IMR-90 (cell line): Measurements from ENCODE around the gene LAMB3. TPM values are rescaled to one million over a fixed set of nuclear protein-coding genes. Genes with fewer than 3 reads are reported as not detected.

Experiments
- ATAC-seq: fragments of 200-7000 bp; cut with Tn5 transposase; 2 replicates; pipeline ENCODE4 v1.9.1; 2020; ENCODE audit warnings: low read depth, mild to moderate bottlenecking, moderate library complexity
- BruUV-seq: library from RNA; stranded (reverse); fragments of 400-500 nt; replicated peaks from 2 replicates; lab custom pipeline; 2021; lab: Mats Ljungman, UMichigan
- CTCF ChIA-PET: fragments of 300-600 bp; formaldehyde crosslinking; extraction: SDS; loops from one replicate; lab custom pipeline; 2021; ENCODE audit warnings: antibody characterized with exemption; lab: Yijun Ruan, JAX
- POLR2A ChIA-PET: fragments of 300-600 bp; sonication (Branson Sonifier 250); formaldehyde crosslinking; loops from one replicate; lab custom pipeline; 2022; ENCODE audit warnings: antibody characterized with exemption; ENCODE audit not compliant: unreplicated experiment; lab: Charles Lee
- DNase-seq: peaks from one replicate; pipeline ENCODE4 v3.0.0; 2013
- H2AFZ ChIP-seq: replicated peaks from 2 replicates; pipeline ENCODE3; 2013; ENCODE audit warnings: low read length, mild to moderate bottlenecking; ENCODE audit not compliant: poor library complexity
- H2AK5ac ChIP-seq: 2 replicates; pipeline ENCODE4 v1.6.1; 2013; ENCODE audit warnings: low read depth, low read length, inconsistent platforms
- H2AK9ac ChIP-seq: replicated peaks from 2 replicates; pipeline ENCODE3; 2013; ENCODE audit warnings: mild to moderate bottlenecking, low read depth, low read length, moderate library complexity; ENCODE audit not compliant: poor library complexity
- H2BK120ac ChIP-seq: 2 replicates; pipeline ENCODE4 v1.6.1; 2013; ENCODE audit warnings: low read depth, low read length, inconsistent platforms
- H2BK15ac ChIP-seq: 3 replicates; pipeline ENCODE4 v1.6.1; 2013; ENCODE audit warnings: low read depth, low read length, inconsistent platforms
- H2BK20ac ChIP-seq: 2 replicates; pipeline ENCODE4 v1.6.1; 2013; ENCODE audit warnings: low read depth, mild to moderate bottlenecking, inconsistent platforms, low read length, moderate library complexity
- H2BK5ac ChIP-seq: 2 replicates; pipeline ENCODE4 v1.6.1; 2013; ENCODE audit warnings: mild to moderate bottlenecking, low read depth, low read length, inconsistent platforms; ENCODE audit not compliant: poor library complexity, severe bottlenecking
- H3K14ac ChIP-seq: replicated peaks from 2 replicates; pipeline ENCODE4 v1.6.1; 2013; ENCODE audit warnings: low read depth, low read length, inconsistent platforms
- H3K18ac ChIP-seq: 2 replicates; pipeline ENCODE4 v1.6.1; 2013; ENCODE audit warnings: low read depth, low read length, control low read depth
- H3K23ac ChIP-seq: 2 replicates; pipeline ENCODE4 v1.6.1; 2013; ENCODE audit warnings: low read depth, low read length, inconsistent platforms
- H3K27ac ChIP-seq: 2 replicates; pipeline ENCODE4 v1.5.1; 2013; ENCODE audit warnings: mild to moderate bottlenecking, control low read depth, low read length; ENCODE audit not compliant: insufficient read depth
- H3K27me3 ChIP-seq: 2 replicates; pipeline ENCODE4 v1.6.1; 2013; ENCODE audit warnings: low read length; ENCODE audit not compliant: control insufficient read depth, insufficient read depth
- H3K36me3 ChIP-seq: 2 replicates; pipeline ENCODE4 v1.6.1; 2013; ENCODE audit warnings: low read length, mixed read lengths; ENCODE audit not compliant: control insufficient read depth, insufficient read depth
- H3K4ac ChIP-seq: 2 replicates; pipeline ENCODE4 v1.6.1; 2013; ENCODE audit warnings: low read depth, low read length, inconsistent platforms
- H3K4me1 ChIP-seq: 2 replicates; pipeline ENCODE4 v1.6.1; 2013; ENCODE audit warnings: low read length, mixed read lengths; ENCODE audit not compliant: control insufficient read depth, insufficient read depth
- H3K4me2 ChIP-seq: 2 replicates; pipeline ENCODE4 v1.6.1; 2013; ENCODE audit warnings: low read depth, mild to moderate bottlenecking, control low read depth, low read length, moderate library complexity
- H3K4me3 ChIP-seq: 2 replicates; pipeline ENCODE4 v1.5.1; 2013; ENCODE audit warnings: low read depth, mild to moderate bottlenecking, control low read depth, low read length, moderate library complexity; ENCODE audit not compliant: insufficient read depth
- H3K56ac ChIP-seq: 2 replicates; pipeline ENCODE4 v1.6.1; 2013; ENCODE audit warnings: low read length, inconsistent platforms; ENCODE audit not compliant: insufficient read depth; ENCODE audit errors: extremely low read depth
- H3K79me1 ChIP-seq, 2 experiments: 2 replicates each; pipeline ENCODE4 v1.6.1; 2013; ENCODE audit warnings: low read length in 2 of 2, inconsistent platforms in 1 of 2, low read depth in 1 of 2
- H3K9ac ChIP-seq: 2 replicates; pipeline ENCODE4 v1.6.1; 2013; ENCODE audit warnings: low read depth, low read length, control low read depth
- H3K9me1 ChIP-seq: 2 replicates; pipeline ENCODE4 v1.6.1; 2013; ENCODE audit warnings: low read length, inconsistent platforms; ENCODE audit not compliant: insufficient read depth
- H3K9me3 ChIP-seq: 2 replicates; pipeline ENCODE4 v1.6.1; 2013; ENCODE audit warnings: low read length; ENCODE audit not compliant: control insufficient read depth, insufficient read depth
- H4K20me1 ChIP-seq: 2 replicates; pipeline ENCODE4 v1.6.1; 2013; ENCODE audit warnings: low read length, inconsistent platforms; ENCODE audit not compliant: insufficient read depth
- H4K5ac ChIP-seq: 2 replicates; pipeline ENCODE4 v1.6.1; 2013; ENCODE audit warnings: mild to moderate bottlenecking, low read depth, low read length, control low read depth
- H4K8ac ChIP-seq, 2 experiments: 2 replicates each; pipeline ENCODE4 v1.6.1; 2013; ENCODE audit warnings: low read depth in 2 of 2, low read length in 2 of 2, control low read depth in 1 of 2, inconsistent platforms in 1 of 2
- H4K91ac ChIP-seq: 2 replicates; pipeline ENCODE4 v1.6.1; 2013; ENCODE audit warnings: low read depth, low read length, inconsistent platforms; ENCODE audit not compliant: insufficient read depth
- CEBPB ChIP-seq: IDR thresholded peaks from 2 replicates; pipeline ENCODE4 v1.6.1; 2012; ENCODE audit warnings: low read depth, low read length, improper control_type of control experiment
- CHD1 ChIP-seq: IDR thresholded peaks from 2 replicates; pipeline ENCODE4 v1.6.1; 2012; ENCODE audit warnings: low read depth, low read length, improper control_type of control experiment
- WGBS, 2 experiments: methylation state at CpG; one replicate each; pipeline versions ENCODE4 v1.1.5 to v1.1.7; 2013; ENCODE audit warnings: missing lambda C conversion rate in 2 of 2; ENCODE audit not compliant: insufficient read length in 1 of 2; ENCODE audit errors: extremely low coverage in 2 of 2; 5-methylcytosine and 5-hydroxymethylcytosine counted together
- dilution Hi-C: fragments of 300-500 bp; cut with HindIII; formaldehyde crosslinking; loops from one replicate; pipeline ENCODE4 v1.14.3; 2018; ENCODE audit warnings: low sequenced_read_pairs; ENCODE audit not compliant: unreplicated experiment
- in situ Hi-C: fragments of 300-500 bp; cut with MboI; formaldehyde crosslinking; loops from 3 replicates; pipeline ENCODE4 v1.14.3; 2019; ENCODE audit warnings: low sequenced_read_pairs, inconsistent platforms, mixed read lengths
- intact Hi-C: fragments of 100-400 bp; cut with micrococcal nuclease; formaldehyde crosslinking; loops from 2 replicates; pipeline ENCODE4 v1.10.0; 2022
- polyA plus RNA-seq, 3 experiments: library from polyadenylated mRNA; depleted of rRNA; stranded (reverse); fragments of >200 nt; gene quantifications; 2 replicates each; pipeline ENCODE4 v1.2.3, GENCODE V29; 2012; ENCODE audit warnings: low replicate concordance in 1 of 3
- total RNA-seq: library from RNA; depleted of rRNA; stranded (reverse); fragments of >200 nt; gene quantifications from 2 replicates; pipeline ENCODE4 v1.2.3, GENCODE V29; 2012

LAMB3 gene
- total and polyA plus RNA-seq, 2 of the 4 experiments (the other 2 are of a cell fraction), result 0.72 to 2.1 TPM

- Histone ChIP-seq H4K5ac (no peak overlapping the region), H3K27me3 (0 out of 2 replicates have a peak, but pooled peaks cover 2% of the 10 kb centered on the region), H2BK120ac (no peak overlapping the region), H3K9ac (no peak overlapping the region), H2BK20ac (no peak overlapping the region), H3K27ac (no peak overlapping the region), H3K4me1 (peaks cover 3% of the 10 kb centered on the region; the same call in 1 of the 2 replicates), H3K56ac (no peak overlapping the region), H3K9me3 (no peaks in the 10 kb centered on the region), H3K18ac (no peak overlapping the region), H3K4me2 (no peak overlapping the region), H3K4me3 (no peak overlapping the region), H2BK15ac (no peak overlapping the region), H3K9me1 (no peaks in the 10 kb centered on the region; the same call in 1 of the 2 replicates), H3K23ac (no peak overlapping the region), H3K79me1 (no peaks in the 10 kb centered on the region), H3K14ac (no peak overlapping the region), H2AK9ac (no peak overlapping the region), H2AFZ (no peak overlapping the region), H4K8ac (no peak overlapping the region), H4K20me1 (no peaks in the 10 kb centered on the region), H4K91ac (no peak overlapping the region), H3K36me3 (no peaks in the 10 kb centered on the region), H2AK5ac (no peak overlapping the region), H2BK5ac (no peak overlapping the region), H3K4ac (no peak overlapping the region)
- ChIA-PET CTCF (no interaction called here), POLR2A (no interaction called here)
- no TSS peak for BruUV-seq
- WGBS, 2 experiments, result no CpG with 5 or more reads among the region's 3 CpGs
- dilution Hi-C loops (no loop called here), intact Hi-C loops (no loop called here), in situ Hi-C loops (no loop called here)
- DNase-seq (no peak), ATAC-seq (no peak)
- no peak for TF ChIP-seq CHD1
- no peak for TF ChIP-seq CEBPB
Observed at GRCh38 chr1:209587789-209588188, 64.4 kb downstream of the LAMB3 start.
